DMS 273 (cell line): Measurements from ENCODE around the gene PIK3R2.
A peak's percentile ranks its signal among the peaks of the same experiment; 100 is the strongest.
"Not testable (repeated sequence)": the region's sequence is repeated elsewhere in the genome, so short reads cannot be mapped to it uniquely, and the experiment has no call there.

Experiments used
- DNase-seq: peaks from one replicate; lab custom pipeline; 2025; ENCODE audit not compliant: unreplicated experiment; lab: John Stamatoyannopoulos, UW

Gene PIK3R2

DNA sequence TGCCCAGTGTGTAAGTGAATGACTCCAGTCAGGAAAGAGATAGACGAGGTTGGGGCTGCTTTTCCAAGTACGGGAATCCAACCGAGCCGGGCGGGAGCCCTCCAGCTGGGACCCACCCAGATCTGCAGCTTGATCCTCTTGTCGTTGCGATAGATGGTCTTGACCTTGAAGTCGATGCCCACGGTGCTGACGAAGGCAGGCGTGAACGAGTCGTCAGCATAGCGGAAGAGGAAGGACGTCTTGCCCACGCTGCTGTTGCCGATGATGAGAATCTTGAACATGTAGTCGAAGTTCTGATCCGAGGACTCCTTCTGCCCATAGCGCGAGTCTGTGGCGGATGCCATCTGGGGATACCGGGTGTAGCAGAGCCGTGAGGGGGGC, 49.4 kb downstream of the PIK3R2 start:
- no peak for DNase-seq

- DNase-seq = peak; percentile 77
These were observed 49.9 kb downstream of the PIK3R2 start for GRCh38 chr19:18202778-18203407.

GRCh38 chr19:18203408-18203862, 50.5 kb downstream of the PIK3R2 start:
- DNase-seq = peak; percentile 67

DNA sequence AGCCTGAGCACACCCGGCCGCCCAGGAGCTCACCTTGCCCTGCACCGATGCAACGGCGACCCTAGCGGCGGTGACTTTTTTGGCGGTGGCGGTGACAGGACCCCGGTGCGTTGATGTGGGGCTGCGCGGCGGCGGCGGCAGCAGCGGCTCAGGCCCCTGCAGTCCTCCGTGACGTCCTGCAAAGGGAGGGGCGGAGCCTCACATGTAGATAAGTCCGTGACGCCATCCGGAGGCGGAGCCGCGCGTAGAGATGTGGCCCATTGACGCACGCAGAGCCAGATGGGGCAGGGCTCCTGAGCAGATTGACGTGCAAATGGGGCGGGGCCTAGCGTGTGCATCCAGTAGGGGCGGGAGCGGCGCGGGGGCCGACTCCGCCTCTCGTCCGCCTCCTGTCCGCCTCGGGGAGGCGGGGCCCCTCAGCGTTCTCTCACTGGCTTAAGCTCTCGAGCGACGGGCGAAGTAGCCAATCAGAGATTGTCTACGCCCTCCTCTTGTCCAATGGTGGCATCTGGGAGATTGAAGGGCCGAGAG, 51.0 kb downstream of the PIK3R2 start, which contains the start of gene RAB3A:
TSS of gene RAB3A (minus strand) at position 180 of the 531 bp plus-strand sequence. CDS start 1,302 bp downstream, outside the sequence.
- peak; percentile 100 for DNase-seq

DNA sequence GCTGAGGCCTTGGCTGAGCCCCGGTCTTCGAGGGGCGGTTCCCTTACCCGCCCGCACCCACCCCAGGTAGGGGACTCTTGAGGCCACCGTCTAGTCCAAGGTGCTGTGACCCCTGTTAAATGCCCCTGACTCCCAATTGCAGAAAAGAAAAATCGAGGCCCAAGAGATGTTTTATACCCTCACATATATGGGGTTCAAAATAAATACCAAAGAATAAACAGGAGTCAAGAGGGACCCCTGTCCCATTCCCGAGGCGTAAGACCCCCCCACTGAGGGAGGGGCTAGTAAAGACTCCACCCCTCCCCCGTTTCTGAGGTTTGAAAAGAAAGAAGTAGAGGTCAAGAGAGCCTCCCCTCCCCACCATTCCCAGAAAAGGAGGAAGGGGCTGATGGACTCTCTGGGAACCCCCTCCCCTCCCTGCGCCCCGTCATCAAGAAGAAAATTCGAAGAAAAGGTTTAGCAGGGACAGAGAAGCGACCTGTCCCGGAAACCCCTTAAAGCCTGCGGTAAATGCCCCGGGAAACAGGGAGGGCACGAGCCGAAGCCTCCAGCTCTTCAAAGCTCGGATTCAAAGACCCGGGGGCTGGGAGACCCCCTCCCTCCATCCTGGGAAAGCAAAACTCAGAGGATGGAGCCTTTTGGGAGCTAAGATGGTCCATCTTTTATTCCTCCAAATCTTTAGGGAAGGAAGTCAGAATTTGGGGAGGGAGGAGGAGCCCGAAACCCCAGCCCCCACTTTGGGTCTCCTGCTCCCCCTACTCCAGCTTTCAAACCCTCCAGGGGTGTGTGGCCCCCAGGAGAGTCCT, 51.6 kb downstream of the PIK3R2 start:
- DNase-seq = peak; percentile 93

DNA sequence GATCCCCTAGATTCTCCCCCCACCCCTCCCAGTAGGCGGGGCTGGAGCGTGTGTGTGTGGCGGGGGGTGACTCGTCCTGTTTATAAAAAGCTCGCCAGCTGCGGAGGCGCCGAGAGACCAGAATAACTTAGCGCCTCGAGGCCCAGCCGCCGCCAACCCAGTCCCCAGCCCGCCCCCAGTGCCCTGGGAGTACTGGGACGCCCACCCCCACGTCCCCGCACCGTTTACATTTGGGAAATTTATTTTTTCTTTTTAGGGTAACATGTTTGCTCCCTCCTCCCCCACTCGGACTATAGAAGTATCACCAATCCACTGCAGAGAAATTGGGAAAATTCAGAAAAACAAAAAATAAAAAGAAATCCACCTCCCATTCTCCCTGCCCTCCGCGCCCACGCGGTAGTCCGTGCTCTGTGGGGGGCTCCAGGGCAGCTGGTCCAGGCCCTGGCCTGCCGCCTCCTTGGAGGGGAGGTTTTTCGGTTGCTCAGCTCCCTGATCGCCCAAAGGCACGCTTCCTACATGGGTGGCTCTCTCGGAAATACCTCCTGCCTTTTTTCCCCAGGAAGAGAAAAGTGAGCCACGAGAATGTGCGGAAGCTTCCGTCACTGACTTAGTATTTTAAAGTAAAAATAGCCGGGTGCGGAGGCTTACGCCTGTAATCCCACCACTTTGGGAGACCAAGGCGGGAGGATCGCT, 52.4 kb downstream of the PIK3R2 start:
- peak; percentile 95 for DNase-seq

GRCh38 chr19:18206018-18206417, 53.1 kb downstream of the PIK3R2 start:
- DNase-seq = no peak

GRCh38 chr19:18208098-18208951, 55.4 kb downstream of the PIK3R2 start:
- peak; percentile 78 for DNase-seq

DNA sequence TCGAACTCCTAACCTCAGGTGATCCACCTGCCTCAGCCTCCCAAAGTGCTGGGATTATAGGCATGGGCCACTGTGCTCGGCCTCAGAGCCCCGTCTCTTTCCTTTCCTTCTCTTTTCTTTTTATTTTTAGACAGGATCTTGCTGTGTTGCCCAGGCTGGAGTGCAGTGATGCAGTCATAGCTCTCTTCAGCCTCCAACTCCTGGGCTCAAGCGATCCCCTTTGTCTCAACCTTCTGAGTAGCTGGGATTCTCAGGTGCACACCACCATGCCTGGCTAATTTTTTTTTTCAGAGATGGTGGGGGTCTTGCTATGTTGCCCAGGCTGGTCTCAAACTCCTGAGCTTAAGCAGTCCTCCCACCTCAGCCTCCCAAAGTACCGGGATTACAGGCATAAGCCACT, 56.9 kb downstream of the PIK3R2 start:
- DNase-seq = not testable (repeated sequence)

DNA sequence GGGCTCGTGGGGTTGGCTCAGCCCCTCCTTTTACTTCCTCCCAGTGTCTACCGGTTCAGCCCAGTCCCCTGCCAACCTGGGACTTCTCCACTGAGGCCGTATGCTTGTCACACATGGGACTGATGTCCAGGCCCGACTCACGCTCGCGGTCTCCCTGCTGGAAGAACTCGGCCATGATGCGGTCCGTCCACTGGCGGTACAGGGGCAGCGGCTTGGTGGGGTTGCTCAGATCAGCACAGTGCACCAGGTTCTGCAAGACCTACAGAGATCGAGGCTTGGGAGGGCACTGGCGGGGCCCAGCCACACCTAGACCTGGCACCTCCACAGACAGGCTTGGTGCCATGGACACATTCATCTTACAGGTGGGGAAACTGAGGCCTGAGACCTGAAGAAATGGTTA, 58.7 kb downstream of the PIK3R2 start:
- DNase-seq = no peak

DNA sequence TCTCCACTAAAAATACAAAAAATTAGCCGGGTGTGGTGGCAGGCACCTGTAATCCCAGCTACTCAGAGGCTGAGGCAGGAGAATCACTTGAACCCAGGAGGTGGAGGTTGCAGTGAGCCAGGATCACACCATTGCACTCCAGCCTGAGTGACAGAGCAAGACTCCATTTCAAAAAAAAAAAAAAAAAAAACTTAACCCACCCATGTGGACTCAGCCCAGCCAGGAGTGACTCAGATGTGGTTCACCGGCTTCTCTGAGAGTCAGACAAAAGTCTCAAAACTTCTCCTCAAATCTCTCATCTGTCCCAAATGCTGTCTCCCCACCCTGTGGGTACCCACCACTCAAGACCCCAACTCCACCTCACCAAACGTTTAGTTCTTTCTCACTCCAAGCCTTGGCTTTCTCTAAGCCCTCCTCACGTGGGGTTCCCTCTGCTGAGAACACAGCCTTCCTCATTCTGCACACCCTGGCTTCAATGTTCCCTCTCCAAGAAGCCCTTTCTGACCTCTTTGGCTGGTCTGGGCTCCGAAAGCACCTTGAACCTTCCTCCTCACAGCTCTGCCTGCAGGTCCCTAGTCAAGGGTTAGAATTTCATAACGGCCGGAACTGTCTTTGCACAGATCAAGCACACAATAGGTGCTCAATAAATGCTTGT, 61.9 kb downstream of the PIK3R2 start:
- DNase-seq = no peak

DNA sequence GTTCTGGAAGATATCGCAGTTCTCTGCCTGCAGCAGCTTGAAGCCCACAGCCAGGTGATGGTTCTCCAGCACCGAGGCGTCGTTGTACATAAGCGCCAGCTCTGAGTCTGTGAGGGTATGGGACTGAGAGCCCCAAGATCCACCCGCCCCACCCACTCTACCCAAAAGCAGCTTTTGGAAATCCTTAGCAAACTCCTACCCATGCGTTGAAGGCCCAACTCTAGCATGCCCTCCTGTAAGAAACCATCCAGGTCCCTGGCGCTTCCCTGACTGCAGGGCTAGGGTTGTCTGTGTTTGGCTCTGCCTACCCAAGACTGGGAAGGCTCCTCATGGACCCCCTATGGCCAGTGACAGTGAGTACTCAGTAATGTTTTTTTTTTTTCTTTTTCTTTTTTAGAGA, 63.8 kb downstream of the PIK3R2 start:
- DNase-seq = no peak

DNA sequence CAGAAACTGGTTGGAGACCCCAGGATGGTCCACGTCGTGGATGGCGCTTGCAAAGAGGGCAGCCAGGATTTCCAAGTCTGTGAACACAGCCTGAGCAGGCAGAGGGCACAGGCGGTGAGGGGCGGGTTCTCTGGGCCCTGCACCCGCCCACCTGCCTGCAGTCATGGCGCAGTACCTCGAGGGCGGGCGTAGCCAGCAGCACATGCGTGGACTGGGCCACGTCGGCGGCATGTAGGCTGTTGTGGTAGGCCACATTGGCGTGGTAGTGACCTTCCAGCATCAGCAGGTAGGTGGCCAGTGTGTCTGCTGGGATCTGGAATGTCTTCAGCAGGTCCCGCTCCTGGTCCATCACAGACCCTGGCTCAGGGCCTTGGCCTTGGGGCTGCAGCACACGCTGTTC, 65.2 kb downstream of the PIK3R2 start:
- DNase-seq = no peak

DNA sequence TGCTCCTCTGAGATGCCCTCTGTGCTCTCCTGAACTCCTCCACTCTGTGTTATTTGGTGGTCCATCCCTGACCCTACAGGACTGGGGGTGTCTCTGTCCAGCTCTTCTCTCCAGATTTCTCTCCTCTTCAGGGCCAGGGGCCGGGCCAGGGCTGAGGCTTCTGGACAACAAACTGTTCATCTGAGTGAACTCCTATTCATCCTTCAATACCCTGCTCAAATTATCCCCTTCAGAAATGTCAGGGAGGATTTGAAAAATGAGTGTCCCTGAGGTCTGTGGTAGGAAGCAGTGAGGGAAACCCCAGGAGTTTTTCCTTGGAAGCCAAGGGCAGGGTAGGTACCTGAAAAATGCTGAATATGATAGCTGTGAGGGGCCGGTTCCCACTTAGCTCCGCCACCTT, 65.6 kb downstream of the PIK3R2 start:
- DNase-seq = no peak
